Neural progenitor cell (in vitro differentiated cells): Measurements from ENCODE around the gene HSPA12A. TPM values are rescaled to one million over a fixed set of nuclear protein-coding genes. Genes with fewer than 3 reads are reported as not detected.

Source experiments
- DNase-seq: peaks from one replicate; pipeline ENCODE4 v3.0.0-alpha.2; 2016; ENCODE audit warnings: low spot score
- H2AFZ ChIP-seq: fragments of 200-600 bp; sonication (generic); replicated peaks from 2 replicates; pipeline ENCODE4 v1.6.1; 2016; ENCODE audit warnings: antibody characterized with exemption
- H3F3A ChIP-seq: fragments of 200-600 bp; sonication (generic); 2 replicates; pipeline ENCODE4 v1.6.1; 2016; ENCODE audit warnings: antibody characterized with exemption, low read depth
- H3K27ac ChIP-seq: fragments of 200-600 bp; sonication (generic); 2 replicates; pipeline ENCODE4 v1.5.1; 2016; ENCODE audit warnings: mild to moderate bottlenecking
- H3K27me3 ChIP-seq: fragments of 200-600 bp; sonication (generic); 2 replicates; pipeline ENCODE4 v1.6.1; 2016; ENCODE audit warnings: mild to moderate bottlenecking, moderate library complexity
- H3K36me3 ChIP-seq: fragments of 200-600 bp; sonication (generic); 2 replicates; pipeline ENCODE4 v1.5.1; 2016
- H3K4me1 ChIP-seq: fragments of 200-600 bp; sonication (generic); 2 replicates; pipeline ENCODE4 v1.6.1; 2016; ENCODE audit warnings: mixed run types
- H3K4me2 ChIP-seq: fragments of 200-600 bp; sonication (generic); 2 replicates; pipeline ENCODE4 v1.6.1; 2016
- H3K4me3 ChIP-seq: fragments of 200-600 bp; sonication (generic); 2 replicates; pipeline ENCODE4 v1.5.1; 2016
- H3K79me2 ChIP-seq: fragments of 200-600 bp; sonication (generic); 2 replicates; pipeline ENCODE4 v1.6.1; 2016; ENCODE audit warnings: low read depth
- H3K9ac ChIP-seq: fragments of 200-600 bp; sonication (generic); 2 replicates; pipeline ENCODE4 v1.6.1; 2016
- H3K9me3 ChIP-seq: fragments of 200-600 bp; sonication (generic); 2 replicates; pipeline ENCODE4 v1.5.1; 2016; ENCODE audit warnings: low read depth
- H4K20me1 ChIP-seq: fragments of 200-600 bp; sonication (generic); 2 replicates; pipeline ENCODE4 v1.6.1; 2016; ENCODE audit warnings: low read depth
- H3K27ac Mint-ChIP-seq: 3 replicates; pipeline ENCODE4 v1.8.0; 2021; ENCODE audit warnings: mixed read lengths
- H3K27me3 Mint-ChIP-seq: 2 replicates; pipeline ENCODE4 v1.8.0; 2022; ENCODE audit warnings: low read depth, mild to moderate bottlenecking, inconsistent platforms, moderate library complexity, mixed read lengths; ENCODE audit not compliant: insufficient read depth
- H3K36me3 Mint-ChIP-seq: 3 replicates; pipeline ENCODE4 v1.8.0; 2021; ENCODE audit warnings: mixed read lengths
- H3K4me1 Mint-ChIP-seq: 3 replicates; pipeline ENCODE4 v1.8.0; 2021; ENCODE audit warnings: mixed read lengths
- H3K4me3 Mint-ChIP-seq: 3 replicates; pipeline ENCODE4 v1.8.0; 2021; ENCODE audit warnings: mild to moderate bottlenecking, moderate library complexity, mixed read lengths
- H3K9me3 Mint-ChIP-seq: 3 replicates; pipeline ENCODE4 v1.8.0; 2020; ENCODE audit warnings: mixed read lengths
- EZH2 ChIP-seq: fragments of 200-600 bp; sonication (generic); IDR thresholded peaks from 2 replicates; pipeline ENCODE4 v1.6.1; 2017; ENCODE audit warnings: antibody characterized with exemption, mild to moderate bottlenecking, moderate library complexity
- EZH2phosphoT487 ChIP-seq: fragments of 200-600 bp; sonication (generic); IDR thresholded peaks from 2 replicates; pipeline ENCODE4 v1.6.1; 2017; ENCODE audit warnings: antibody characterized with exemption
- total RNA-seq: library from RNA; depleted of rRNA; stranded (reverse); fragments of >200 nt; gene quantifications from 2 replicates; pipeline ENCODE4 v1.2.3, GENCODE V29; 2015; ENCODE audit warnings: low replicate concordance
- TF ChIP-seq, protein P1 (sequence below): fragments of 200-600 bp; sonication (generic); IDR thresholded peaks from 2 replicates; pipeline ENCODE4 v1.5.1; 2017; ENCODE audit warnings: antibody characterized with exemption, mild to moderate bottlenecking

HSPA12A gene
- total RNA-seq, 1 donor from 2014 or later = 5.6 TPM

DNA sequence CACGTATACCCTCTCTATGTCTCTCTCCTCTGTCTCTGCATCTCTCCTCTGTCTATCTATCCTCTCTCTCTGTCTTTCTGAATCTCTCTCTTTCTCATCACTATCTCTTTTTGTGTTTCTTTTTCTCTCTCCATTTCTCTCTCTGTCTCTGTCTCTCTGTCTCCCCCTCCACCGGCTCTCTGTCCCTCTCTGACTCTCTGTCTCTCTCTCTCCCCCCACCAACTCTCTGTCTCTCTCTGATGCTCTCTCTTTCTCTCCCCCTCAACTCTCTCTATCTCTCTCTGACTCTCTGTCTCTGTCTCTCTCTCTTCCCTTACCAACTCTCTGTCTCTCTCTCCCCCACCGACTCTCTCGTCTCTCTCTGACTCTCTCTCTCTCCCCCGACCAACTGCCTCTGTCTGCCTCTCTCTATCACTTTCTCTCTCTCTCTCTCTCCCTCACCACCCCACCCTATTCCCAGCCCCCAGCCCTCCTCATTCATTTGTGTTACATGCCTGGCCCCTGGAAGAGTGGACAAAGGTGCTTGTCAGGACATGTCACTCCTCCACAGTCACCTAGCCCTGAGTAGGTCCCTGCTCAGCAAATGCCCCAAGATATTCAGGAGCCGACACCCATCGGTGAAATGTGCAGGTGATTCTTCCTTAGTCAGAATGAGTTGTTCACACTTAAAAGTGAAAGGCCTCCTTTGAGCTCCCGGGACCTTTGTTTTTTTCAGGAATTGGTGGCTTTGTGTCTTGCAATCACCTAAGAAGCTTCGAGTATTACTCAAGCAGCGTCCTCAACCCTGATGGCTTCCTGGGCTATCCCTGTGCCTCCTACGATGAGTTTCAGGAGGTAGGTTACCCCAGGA lies 108.0 kb downstream of the HSPA12A start:
- Histone ChIP-seq H3K4me3 (no peak overlapping the region), H2AFZ (peak overlapping the region; percentile 89), H3K79me2 (no peaks in the 10 kb centered on the region), H3K27ac (no peak overlapping the region), H3F3A (peaks cover 7% of the 10 kb centered on the region), H3K4me2 (no peak overlapping the region), H3K9ac (no peak overlapping the region), H3K36me3 (no peaks in the 10 kb centered on the region), H3K4me1 (peaks cover 23% of the 10 kb centered on the region), H4K20me1 (no peaks in the 10 kb centered on the region), H3K9me3 (no peaks in the 10 kb centered on the region), H3K27me3 (no peaks in the 10 kb centered on the region)
- H3K9me3 Mint-ChIP-seq = no peaks in the 10 kb centered on the region
- H3K27ac Mint-ChIP-seq = no peak overlapping the region
- H3K36me3 Mint-ChIP-seq = no peaks in the 10 kb centered on the region
- H3K27me3 Mint-ChIP-seq = peaks cover 4% of the 10 kb centered on the region
- H3K4me1 Mint-ChIP-seq = peaks cover 13% of the 10 kb centered on the region
- DNase-seq = no peak
- H3K4me3 Mint-ChIP-seq = no peak overlapping the region
- TF ChIP-seq, protein P1, sequence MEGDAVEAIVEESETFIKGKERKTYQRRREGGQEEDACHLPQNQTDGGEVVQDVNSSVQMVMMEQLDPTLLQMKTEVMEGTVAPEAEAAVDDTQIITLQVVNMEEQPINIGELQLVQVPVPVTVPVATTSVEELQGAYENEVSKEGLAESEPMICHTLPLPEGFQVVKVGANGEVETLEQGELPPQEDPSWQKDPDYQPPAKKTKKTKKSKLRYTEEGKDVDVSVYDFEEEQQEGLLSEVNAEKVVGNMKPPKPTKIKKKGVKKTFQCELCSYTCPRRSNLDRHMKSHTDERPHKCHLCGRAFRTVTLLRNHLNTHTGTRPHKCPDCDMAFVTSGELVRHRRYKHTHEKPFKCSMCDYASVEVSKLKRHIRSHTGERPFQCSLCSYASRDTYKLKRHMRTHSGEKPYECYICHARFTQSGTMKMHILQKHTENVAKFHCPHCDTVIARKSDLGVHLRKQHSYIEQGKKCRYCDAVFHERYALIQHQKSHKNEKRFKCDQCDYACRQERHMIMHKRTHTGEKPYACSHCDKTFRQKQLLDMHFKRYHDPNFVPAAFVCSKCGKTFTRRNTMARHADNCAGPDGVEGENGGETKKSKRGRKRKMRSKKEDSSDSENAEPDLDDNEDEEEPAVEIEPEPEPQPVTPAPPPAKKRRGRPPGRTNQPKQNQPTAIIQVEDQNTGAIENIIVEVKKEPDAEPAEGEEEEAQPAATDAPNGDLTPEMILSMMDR = no peak
- TF ChIP-seq EZH2 = no peak
- no peak for TF ChIP-seq EZH2phosphoT487

DNA sequence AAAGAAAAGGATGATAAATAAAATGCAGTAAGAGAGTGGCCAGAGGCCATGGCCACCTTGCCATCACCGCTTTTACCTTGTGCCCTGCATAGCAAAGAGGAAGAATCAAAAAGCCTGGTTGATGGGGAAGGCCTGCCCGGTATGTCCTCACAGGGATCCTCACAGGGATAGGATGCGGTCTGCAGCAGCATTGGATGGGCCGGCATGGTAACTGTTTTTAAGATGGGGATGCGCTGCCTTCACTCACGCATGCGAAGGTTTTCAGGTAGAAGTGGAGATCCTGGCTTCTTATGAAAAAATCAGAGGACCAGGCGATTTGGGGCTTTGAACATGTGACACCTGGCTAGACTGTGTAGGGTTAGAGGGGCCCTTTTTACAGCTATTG lies 109.2 kb downstream of the HSPA12A start:
- Mint-ChIP-seq H3K27me3 (peaks cover 4% of the 10 kb centered on the region), H3K4me3 (no peak overlapping the region), H3K9me3 (no peaks in the 10 kb centered on the region), H3K36me3 (no peaks in the 10 kb centered on the region), H3K27ac (no peak overlapping the region), H3K4me1 (peaks cover 16% of the 10 kb centered on the region)
- Histone ChIP-seq H3K4me3 (no peak overlapping the region), H3K4me2 (peak overlapping the region; percentile 41), H3K4me1 (peaks cover 28% of the 10 kb centered on the region), H3K27me3 (no peaks in the 10 kb centered on the region), H3K36me3 (no peaks in the 10 kb centered on the region), H3K27ac (no peak overlapping the region), H3K9me3 (no peaks in the 10 kb centered on the region), H2AFZ (no peak overlapping the region), H3K9ac (no peak overlapping the region), H4K20me1 (no peaks in the 10 kb centered on the region), H3F3A (peaks cover 7% of the 10 kb centered on the region), H3K79me2 (no peaks in the 10 kb centered on the region)
- DNase-seq = no peak
- no peak for TF ChIP-seq EZH2
- TF ChIP-seq, protein P1 = no peak
- no peak for TF ChIP-seq EZH2phosphoT487

DNA sequence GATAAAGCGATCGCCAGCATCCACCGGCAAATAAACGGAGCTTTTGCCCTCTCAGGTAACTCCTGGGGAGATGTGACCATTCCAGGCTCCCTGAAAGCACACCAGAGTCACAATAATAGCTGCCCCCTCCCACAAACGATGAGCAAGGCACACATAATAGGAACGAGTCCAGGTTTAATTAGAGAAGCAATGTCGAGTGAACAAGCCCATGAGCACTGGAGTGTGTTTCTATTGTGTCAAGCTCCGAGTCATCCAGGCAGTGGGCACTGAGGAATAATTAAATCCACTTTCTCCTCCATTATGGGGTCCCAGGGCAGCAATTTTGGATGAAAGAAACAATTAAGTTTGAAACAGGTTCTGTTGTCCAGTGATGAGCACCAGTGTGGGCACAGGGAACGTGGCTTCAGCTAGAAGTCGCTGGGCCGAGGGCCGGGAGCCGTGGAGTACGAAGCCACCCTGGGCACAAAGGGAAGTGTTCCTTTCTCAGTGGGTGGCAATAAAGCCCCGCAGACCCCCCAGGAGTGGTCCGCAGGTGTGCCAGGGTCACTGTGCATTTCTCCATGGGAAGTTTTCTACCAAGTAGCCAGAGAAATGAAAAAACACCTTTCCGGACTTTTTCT lies 109.7 kb downstream of the HSPA12A start:
- no peak overlapping the region for H3K27ac Mint-ChIP-seq
- Histone ChIP-seq H3K9me3 (no peaks in the 10 kb centered on the region), H3K9ac (no peak overlapping the region), H2AFZ (no peak overlapping the region), H3K27ac (no peak overlapping the region), H3K79me2 (no peaks in the 10 kb centered on the region), H3K27me3 (peaks cover 5% of the 10 kb centered on the region), H3K4me2 (peak overlapping the region; percentile 41), H3F3A (peaks cover 7% of the 10 kb centered on the region), H3K4me1 (peaks cover 28% of the 10 kb centered on the region), H4K20me1 (no peaks in the 10 kb centered on the region), H3K36me3 (no peaks in the 10 kb centered on the region), H3K4me3 (no peak overlapping the region)
- H3K4me1 Mint-ChIP-seq = peaks cover 16% of the 10 kb centered on the region
- TF ChIP-seq, protein P1 = no peak
- no peak for TF ChIP-seq EZH2phosphoT487
- no peak for TF ChIP-seq EZH2
- no peaks in the 10 kb centered on the region for H3K36me3 Mint-ChIP-seq
- no peaks in the 10 kb centered on the region for H3K9me3 Mint-ChIP-seq
- H3K27me3 Mint-ChIP-seq = peaks cover 4% of the 10 kb centered on the region
- peak; percentile 41 for DNase-seq
- H3K4me3 Mint-ChIP-seq = no peak overlapping the region
